Measurements from ENCODE around the gene CDKL4.

DNA sequence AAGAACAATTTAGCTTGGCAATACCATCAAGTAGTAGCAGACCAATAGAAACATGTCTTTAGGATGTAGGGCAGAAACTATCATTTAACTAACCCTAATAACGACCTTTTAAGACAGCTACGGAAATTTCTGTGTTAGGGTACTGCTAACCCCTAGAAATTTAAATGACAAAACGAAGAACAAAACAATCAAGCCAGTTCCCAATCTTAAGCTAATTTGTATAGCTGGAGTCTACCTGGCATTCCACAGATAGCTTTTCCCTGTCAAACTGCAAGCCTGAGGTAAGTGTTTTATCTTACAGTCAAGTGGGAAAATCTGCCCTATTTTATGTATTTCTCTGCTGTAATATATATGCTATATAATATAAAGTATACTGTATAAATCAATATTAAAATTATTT lies 37.6 kb upstream of the CDKL4 start:
- TF ChIP-seq FOXK2 (IDR thresholded peaks at IDR 0.05) (no peak), TARDBP (IDR thresholded peaks at IDR 0.05) (no peak), ARNT (IDR thresholded peaks at IDR 0.05) (no peak), SP1 (IDR thresholded peaks at IDR 0.05) (no peak), SUZ12 (IDR thresholded peaks at IDR 0.05) (no peak), HDGF (IDR thresholded peaks at IDR 0.05; ENCODE audit: borderline replicate concordance) (no peak), ELF4 (IDR thresholded peaks at IDR 0.05) (no peak), BHLHE40 (IDR thresholded peaks at IDR 0.05; ENCODE audit: borderline replicate concordance) (no peak), CTBP1 (IDR thresholded peaks at IDR 0.05; ENCODE audit: borderline replicate concordance) (no peak), FOXM1 (IDR thresholded peaks at IDR 0.05; ENCODE audit: borderline replicate concordance) (no peak), FOXA1 (IDR thresholded peaks at IDR 0.05) (no peak), ZNF384 (IDR thresholded peaks at IDR 0.05) (no peak)
- TF ChIP-seq, protein P1, sequence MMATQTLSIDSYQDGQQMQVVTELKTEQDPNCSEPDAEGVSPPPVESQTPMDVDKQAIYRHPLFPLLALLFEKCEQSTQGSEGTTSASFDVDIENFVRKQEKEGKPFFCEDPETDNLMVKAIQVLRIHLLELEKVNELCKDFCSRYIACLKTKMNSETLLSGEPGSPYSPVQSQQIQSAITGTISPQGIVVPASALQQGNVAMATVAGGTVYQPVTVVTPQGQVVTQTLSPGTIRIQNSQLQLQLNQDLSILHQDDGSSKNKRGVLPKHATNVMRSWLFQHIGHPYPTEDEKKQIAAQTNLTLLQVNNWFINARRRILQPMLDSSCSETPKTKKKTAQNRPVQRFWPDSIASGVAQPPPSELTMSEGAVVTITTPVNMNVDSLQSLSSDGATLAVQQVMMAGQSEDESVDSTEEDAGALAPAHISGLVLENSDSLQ (IDR thresholded peaks at IDR 0.05): no peak
